Mesodermal cell (in vitro differentiated cells): ENCODE data around the gene MCM7.
"Not testable (repeated sequence)": the region's sequence is repeated elsewhere in the genome, so short reads cannot be mapped to it uniquely, and the experiment has no call there.

ENCODE experiments used
- H3K27ac ChIP-seq: 2 replicates; pipeline ENCODE4 v1.7.0; 2013; ENCODE audit warnings: mild to moderate bottlenecking, low read depth, low read length, moderate library complexity; ENCODE audit not compliant: severe bottlenecking
- H3K36me3 ChIP-seq: 2 replicates; pipeline ENCODE4 v1.7.1; 2013; ENCODE audit warnings: mild to moderate bottlenecking, low read length, moderate library complexity; ENCODE audit not compliant: control insufficient read depth, insufficient read depth
- H3K4me1 ChIP-seq: one replicate; pipeline ENCODE4 v1.7.1; 2013; ENCODE audit warnings: mild to moderate bottlenecking, low read length; ENCODE audit not compliant: insufficient read depth, control insufficient read depth, poor library complexity, severe bottlenecking
- H3K4me3 ChIP-seq: 2 replicates; pipeline ENCODE4 v1.7.0; 2013; ENCODE audit warnings: low read length, control low read depth, mild to moderate bottlenecking; ENCODE audit not compliant: insufficient read depth, poor library complexity, severe bottlenecking; ENCODE audit errors: extremely low read depth
- H3K9me3 ChIP-seq: 2 replicates; pipeline ENCODE4 v1.7.1; 2013; ENCODE audit warnings: mild to moderate bottlenecking, low read length, moderate library complexity; ENCODE audit not compliant: control insufficient read depth
- WGBS, 2 experiments: methylation state at CpG; one replicate each; pipeline ENCODE4 v1.1.5; 2013; ENCODE audit warnings: missing lambda C conversion rate in 2 of 2; ENCODE audit not compliant: insufficient coverage in 2 of 2; 5-methylcytosine and 5-hydroxymethylcytosine counted together

The MCM7 gene

GRCh38 chr7:100130608-100131453 lies 29.6 kb upstream of the MCM7 start:
- Histone ChIP-seq H3K36me3 (no peaks in the 10 kb centered on the region), H3K9me3 (no peaks in the 10 kb centered on the region), H3K4me1 (peaks cover 4% of the 10 kb centered on the region), H3K4me3 (no peak overlapping the region), H3K27ac (no peak overlapping the region)
- 17% methylated on average over 23 to 24 of the region's 24 CpGs for WGBS, 2 experiments

GRCh38 chr7:100130220-100130607 lies 29.0 kb upstream of the MCM7 start:
- 89% methylated on average over 1 of the region's 1 CpG; no CpG with 5 or more reads in 1 of the 2 experiments for WGBS, 2 experiments
- not testable (repeated sequence) for H3K27ac ChIP-seq, H3K9me3 ChIP-seq, H3K36me3 ChIP-seq, H3K4me1 ChIP-seq, H3K4me3 ChIP-seq

- no peaks in the 10 kb centered on the region for H3K9me3 ChIP-seq
- peaks cover 4% of the 10 kb centered on the region for H3K4me1 ChIP-seq
- WGBS, 2 experiments, result 57 to 88% methylated on average over 1 of the region's 1 CpG
- H3K27ac ChIP-seq, result no peak overlapping the region
- no peak overlapping the region for H3K4me3 ChIP-seq
- peaks cover 19% of the 10 kb centered on the region for H3K36me3 ChIP-seq
These were observed 27.4 kb upstream of the MCM7 start for GRCh38 chr7:100128637-100128963.

- WGBS, 2 experiments, result 8% methylated on average over 35 to 37 of the region's 37 CpGs
- H3K4me1 ChIP-seq, result peaks cover 4% of the 10 kb centered on the region
- peak overlapping the region; percentile 84 for H3K4me3 ChIP-seq
- H3K36me3 ChIP-seq, result peaks cover 23% of the 10 kb centered on the region
- H3K27ac ChIP-seq, result no peak overlapping the region
- H3K9me3 ChIP-seq, result no peaks in the 10 kb centered on the region
These were observed 26.9 kb upstream of the MCM7 start for GRCh38 chr7:100127866-100128636.

GRCh38 chr7:100126931-100127865 lies 26.0 kb upstream of the MCM7 start, which contains the start of gene MBLAC1:
Gene MBLAC1, plus strand, starts transcription at chr7:100126967. Its CDS starts 429 bp downstream, at chr7:100127396.
- WGBS, 2 experiments, result 0 to 1% methylated on average over 81 to 82 of the region's 85 CpGs
- no peaks in the 10 kb centered on the region for H3K4me1 ChIP-seq

GRCh38 chr7:100126239-100126930 lies 25.2 kb upstream of the MCM7 start:
- H3K9me3 ChIP-seq, result no peaks in the 10 kb centered on the region
- H3K36me3 ChIP-seq, result peaks cover 32% of the 10 kb centered on the region
- peak overlapping the region; percentile 84 for H3K4me3 ChIP-seq
- H3K27ac ChIP-seq, result peak overlapping the region; percentile 96
- H3K4me1 ChIP-seq, result no peaks in the 10 kb centered on the region
- WGBS, 2 experiments, result 16 to 21% methylated on average over 26 to 27 of the region's 29 CpGs

More at GRCh38 chr7:100126931-100127865, 26.0 kb upstream of the MCM7 start, which contains the start of gene MBLAC1:
- H3K9me3 ChIP-seq, result no peaks in the 10 kb centered on the region
- H3K27ac ChIP-seq, result peak within 1 kb of the TSS; percentile 96
- H3K4me3 ChIP-seq, result peak within 1 kb of the TSS; percentile 84
- H3K36me3 ChIP-seq, result peaks cover 31% of the 10 kb centered on the region

- WGBS, 2 experiments, result 100% methylated on average over 2 of the region's 4 CpGs; no CpG with 5 or more reads in 1 of the 2 experiments
- Histone ChIP-seq H3K27ac (no peak overlapping the region), H3K4me3 (no peak overlapping the region), H3K9me3 (no peaks in the 10 kb centered on the region), H3K36me3 (peaks cover 32% of the 10 kb centered on the region), H3K4me1 (peaks cover 3% of the 10 kb centered on the region)
These were observed 23.4 kb upstream of the MCM7 start for GRCh38 chr7:100124301-100125230.

GRCh38 chr7:100122568-100122967 lies 21.4 kb upstream of the MCM7 start:
- H3K4me3 ChIP-seq, result no peak overlapping the region
- peaks cover 3% of the 10 kb centered on the region for H3K4me1 ChIP-seq
- H3K36me3 ChIP-seq, result peaks cover 33% of the 10 kb centered on the region
- no peaks in the 10 kb centered on the region for H3K9me3 ChIP-seq
- WGBS, 2 experiments, result 88% methylated on average over 1 of the region's 1 CpG; no CpG with 5 or more reads in 1 of the 2 experiments
- no peak overlapping the region for H3K27ac ChIP-seq

- Histone ChIP-seq H3K4me3 (no peak overlapping the region), H3K36me3 (peaks cover 35% of the 10 kb centered on the region), H3K27ac (no peak overlapping the region), H3K4me1 (peaks cover 3% of the 10 kb centered on the region), H3K9me3 (no peaks in the 10 kb centered on the region)
- WGBS, 2 experiments, result 78 to 89% methylated on average over 10 to 12 of the region's 13 CpGs
These were observed 20.9 kb upstream of the MCM7 start for GRCh38 chr7:100122067-100122466.
